ENCODE measurements around the gene RGS7. TPM values are rescaled to one million over a fixed set of nuclear protein-coding genes. Genes with fewer than 3 reads are reported as not detected.

The RGS7 gene
- total and polyA plus RNA-seq, 2 experiments from 2014 or later = 0.22 to 0.73 TPM

DNA sequence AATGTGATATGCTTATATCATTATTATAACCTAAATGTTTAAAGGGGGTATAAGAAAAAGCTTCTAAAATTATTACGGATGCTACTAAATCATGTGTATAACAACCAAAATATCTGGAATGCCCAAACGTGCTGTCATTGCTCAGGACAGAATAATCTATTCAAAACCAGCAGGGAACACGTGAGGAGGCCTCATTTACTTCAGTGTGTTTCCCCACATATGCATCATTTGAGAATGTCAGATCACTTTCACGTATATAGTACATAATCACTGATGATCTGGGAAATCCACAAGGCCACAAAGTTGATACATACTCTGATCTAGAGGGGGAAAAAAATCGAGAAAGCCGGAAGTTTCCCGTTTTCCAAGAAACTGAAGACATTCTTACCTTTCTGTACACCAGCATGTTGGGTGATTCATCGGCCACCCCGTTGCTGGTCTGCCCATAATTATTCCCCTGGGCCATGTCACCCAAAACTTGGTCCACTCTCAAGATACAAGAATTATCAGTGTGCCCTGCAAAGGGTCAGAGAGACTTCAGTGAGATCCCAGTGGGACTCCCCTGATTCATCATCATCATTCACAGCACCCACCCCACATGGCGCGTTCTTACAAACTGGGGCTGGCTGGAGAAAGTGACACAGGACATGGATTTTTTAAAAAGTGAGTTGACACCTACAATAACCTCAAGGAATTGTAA lies 1.5 kb downstream of the RGS7 start:
- Histone ChIP-seq H3K9me3 (ENCODE audit: low read depth) (no peaks in the 10 kb centered on the region), H3K27me3 (peaks cover 40% of the 10 kb centered on the region)
- WGBS (ENCODE audit: low lambda C conversion rate, missing lambda C conversion rate) = 90% methylated on average over 11 of the region's 11 CpGs

DNA sequence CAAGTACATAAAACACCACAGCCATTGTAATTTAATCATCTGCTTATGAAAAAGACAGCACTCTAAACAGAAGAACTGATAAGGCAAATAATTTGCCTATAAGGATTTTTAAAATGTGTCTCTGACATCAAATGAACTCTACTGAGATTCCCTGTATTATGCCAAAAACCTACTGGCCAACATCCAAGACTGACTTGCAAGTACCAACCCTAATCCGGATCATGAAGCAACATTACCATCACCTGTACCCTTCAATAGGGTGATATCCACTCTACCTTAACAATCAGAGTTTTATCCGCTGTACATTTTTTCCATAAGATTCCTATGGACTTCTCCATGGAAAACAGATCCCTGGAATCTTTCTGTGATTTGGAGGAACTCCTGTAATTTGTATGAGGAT lies 4.6 kb downstream of the RGS7 start:
- H3K36me3 ChIP-seq (replicated peaks; ENCODE audit: insufficient read depth, low read depth) = no peaks in the 10 kb centered on the region
- no peak overlapping the region for H2AFZ ChIP-seq
- H3K9me2 ChIP-seq (replicated peaks; ENCODE audit: insufficient read depth) = no peaks in the 10 kb centered on the region
- 98% methylated on average over 2 of the region's 2 CpGs for WGBS (ENCODE audit: low lambda C conversion rate, missing lambda C conversion rate)
- no peak for TF ChIP-seq EZH2 (IDR thresholded peaks at IDR 0.05; ENCODE audit: borderline replicate concordance)
- TF ChIP-seq, protein P1, sequence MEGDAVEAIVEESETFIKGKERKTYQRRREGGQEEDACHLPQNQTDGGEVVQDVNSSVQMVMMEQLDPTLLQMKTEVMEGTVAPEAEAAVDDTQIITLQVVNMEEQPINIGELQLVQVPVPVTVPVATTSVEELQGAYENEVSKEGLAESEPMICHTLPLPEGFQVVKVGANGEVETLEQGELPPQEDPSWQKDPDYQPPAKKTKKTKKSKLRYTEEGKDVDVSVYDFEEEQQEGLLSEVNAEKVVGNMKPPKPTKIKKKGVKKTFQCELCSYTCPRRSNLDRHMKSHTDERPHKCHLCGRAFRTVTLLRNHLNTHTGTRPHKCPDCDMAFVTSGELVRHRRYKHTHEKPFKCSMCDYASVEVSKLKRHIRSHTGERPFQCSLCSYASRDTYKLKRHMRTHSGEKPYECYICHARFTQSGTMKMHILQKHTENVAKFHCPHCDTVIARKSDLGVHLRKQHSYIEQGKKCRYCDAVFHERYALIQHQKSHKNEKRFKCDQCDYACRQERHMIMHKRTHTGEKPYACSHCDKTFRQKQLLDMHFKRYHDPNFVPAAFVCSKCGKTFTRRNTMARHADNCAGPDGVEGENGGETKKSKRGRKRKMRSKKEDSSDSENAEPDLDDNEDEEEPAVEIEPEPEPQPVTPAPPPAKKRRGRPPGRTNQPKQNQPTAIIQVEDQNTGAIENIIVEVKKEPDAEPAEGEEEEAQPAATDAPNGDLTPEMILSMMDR (IDR thresholded peaks at IDR 0.05; ENCODE audit: poor library complexity) = no peak
- no peak for TF ChIP-seq EZH2phosphoT487 (IDR thresholded peaks at IDR 0.05; ENCODE audit: low read depth, severe bottlenecking, unreplicated experiment)
- no peak overlapping the region for H3K4me2 ChIP-seq
- H3K27me3 ChIP-seq = peaks cover 22% of the 10 kb centered on the region
- no peaks in the 10 kb centered on the region for H4K20me1 ChIP-seq (ENCODE audit: insufficient read depth, poor library complexity, severe bottlenecking)
- no peak overlapping the region for H3K4me3 ChIP-seq
- no peaks in the 10 kb centered on the region for H3K9me3 ChIP-seq (ENCODE audit: low read depth)
- H3K4me1 ChIP-seq (ENCODE audit: insufficient read depth) = no peaks in the 10 kb centered on the region
- DNase-seq (ENCODE audit: low spot score) = no peak
- H3K79me2 ChIP-seq = no peaks in the 10 kb centered on the region
- no peak overlapping the region for H3K27ac ChIP-seq

More for the DNA sequence above, 1.5 kb downstream of the RGS7 start:
- DNase-seq (ENCODE audit: low spot score) = no peak
- no peak for TF ChIP-seq EZH2 (IDR thresholded peaks at IDR 0.05; ENCODE audit: borderline replicate concordance)
- TF ChIP-seq, protein P1 (IDR thresholded peaks at IDR 0.05; ENCODE audit: poor library complexity) = no peak
- no peak for TF ChIP-seq EZH2phosphoT487 (IDR thresholded peaks at IDR 0.05; ENCODE audit: low read depth, severe bottlenecking, unreplicated experiment)
- H3K4me1 ChIP-seq (ENCODE audit: insufficient read depth) = no peaks in the 10 kb centered on the region
- H3K4me3 ChIP-seq = no peak overlapping the region
- H3K9me2 ChIP-seq (replicated peaks; ENCODE audit: insufficient read depth) = no peaks in the 10 kb centered on the region
- H3K36me3 ChIP-seq (replicated peaks; ENCODE audit: insufficient read depth, low read depth) = no peaks in the 10 kb centered on the region
- no peaks in the 10 kb centered on the region for H4K20me1 ChIP-seq (ENCODE audit: insufficient read depth, poor library complexity, severe bottlenecking)
- no peak overlapping the region for H2AFZ ChIP-seq
- no peak overlapping the region for H3K27ac ChIP-seq
- H3K79me2 ChIP-seq = no peaks in the 10 kb centered on the region
- H3K4me2 ChIP-seq = peak overlapping the region; percentile 99

DNA sequence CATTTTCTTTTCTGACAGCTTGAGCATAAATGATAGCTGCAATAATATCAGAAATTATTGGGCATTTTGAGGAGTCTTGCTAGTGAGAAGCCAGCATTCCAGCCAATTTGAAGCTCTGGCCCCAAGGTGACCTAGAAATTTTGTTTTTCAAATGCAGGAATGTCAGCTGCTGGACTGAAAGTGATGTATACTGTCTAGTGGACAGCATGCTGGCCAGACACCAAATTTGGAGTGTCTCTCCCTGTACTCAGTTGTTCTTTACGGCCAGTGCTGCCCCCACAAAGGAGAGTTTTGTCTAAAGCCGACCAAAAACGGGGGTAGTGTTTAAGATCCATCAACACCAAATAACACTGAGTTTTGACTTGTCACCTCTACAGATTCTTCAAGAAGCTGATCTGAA lies 5.2 kb downstream of the RGS7 start:
- Histone ChIP-seq H3K4me3 (no peak overlapping the region), H3K9me2 (replicated peaks; ENCODE audit: insufficient read depth) (no peaks in the 10 kb centered on the region), H3K36me3 (replicated peaks; ENCODE audit: insufficient read depth, low read depth) (no peaks in the 10 kb centered on the region), H3K9me3 (ENCODE audit: low read depth) (no peaks in the 10 kb centered on the region), H3K79me2 (no peaks in the 10 kb centered on the region), H4K20me1 (ENCODE audit: insufficient read depth, poor library complexity, severe bottlenecking) (no peaks in the 10 kb centered on the region), H3K4me2 (no peak overlapping the region), H2AFZ (no peak overlapping the region), H3K27me3 (peaks cover 22% of the 10 kb centered on the region), H3K4me1 (ENCODE audit: insufficient read depth) (no peaks in the 10 kb centered on the region), H3K27ac (no peak overlapping the region)
- no peak for TF ChIP-seq EZH2phosphoT487 (IDR thresholded peaks at IDR 0.05; ENCODE audit: low read depth, severe bottlenecking, unreplicated experiment)
- no peak for TF ChIP-seq EZH2 (IDR thresholded peaks at IDR 0.05; ENCODE audit: borderline replicate concordance)
- TF ChIP-seq, protein P1 (IDR thresholded peaks at IDR 0.05; ENCODE audit: poor library complexity) = no peak
- no peak for DNase-seq (ENCODE audit: low spot score)
- 86% methylated on average over 3 of the region's 3 CpGs for WGBS (ENCODE audit: low lambda C conversion rate, missing lambda C conversion rate)

Measured in hepatocyte (in vitro differentiated cells).